Keratinocyte (primary cell): ENCODE data around the gene FAM32A. TPM values are rescaled to one million over a fixed set of nuclear protein-coding genes. Genes with fewer than 3 reads are reported as not detected.

Source experiments
- DNase-seq: peaks from one replicate; pipeline ENCODE4 v3.0.0-alpha.2; 2011; ENCODE audit warnings: low read depth, missing footprints, low spot score
- FAIRE-seq: peaks from 2 replicates; lab custom pipeline; 2011; peaks lifted over from hg19 to GRCh38; lab: Jason Lieb, UNC
- H2AFZ ChIP-seq: 2 replicates; pipeline ENCODE4 v1.6.0; 2012; ENCODE audit warnings: low read length, control low read depth, inconsistent platforms; ENCODE audit not compliant: control insufficient read depth
- H3K27ac ChIP-seq: 2 replicates; pipeline ENCODE4 v1.5.1; 2011; ENCODE audit warnings: low read length; ENCODE audit not compliant: control insufficient read depth, insufficient read depth
- H3K27me3 ChIP-seq: 3 replicates; pipeline ENCODE4 v1.6.0; 2011; ENCODE audit warnings: low read length; ENCODE audit not compliant: control insufficient read depth, insufficient read depth; ENCODE audit errors: extremely low read depth
- H3K36me3 ChIP-seq, 2 experiments: 2 replicates in 1 of 2; 3 replicates in 1 of 2; pipeline ENCODE4 v1.5.1; 2011; ENCODE audit warnings: low read length in 2 of 2, mild to moderate bottlenecking in 1 of 2; ENCODE audit not compliant: control insufficient read depth in 2 of 2, insufficient read depth in 2 of 2; ENCODE audit errors: extremely low read depth in 1 of 2
- H3K4me1 ChIP-seq: 3 replicates; pipeline ENCODE4 v1.5.1; 2011; ENCODE audit warnings: low read length; ENCODE audit not compliant: control insufficient read depth, insufficient read depth; ENCODE audit errors: extremely low read depth
- H3K4me2 ChIP-seq: 3 replicates; pipeline ENCODE4 v1.6.0; 2011; ENCODE audit warnings: low read depth, low read length; ENCODE audit not compliant: control insufficient read depth, insufficient read depth; ENCODE audit errors: extremely low read depth
- H3K4me3 ChIP-seq, 3 experiments: fragments of 200-600 bp in 1 of 3; sonication (generic) in 1 of 3; 2 replicates in 2 of 3; 3 replicates in 1 of 3; pipeline ENCODE4 v1.5.1; 2011 to 2016; ENCODE audit warnings: low read length in 3 of 3, mild to moderate bottlenecking in 3 of 3, control low read depth in 2 of 3, inconsistent platforms in 1 of 3, low read depth in 1 of 3, mixed read lengths in 1 of 3, mixed run types in 1 of 3, moderate library complexity in 1 of 3; ENCODE audit not compliant: control insufficient read depth in 2 of 3, insufficient read depth in 2 of 3; ENCODE audit errors: extremely low read depth in 1 of 3
- H3K79me2 ChIP-seq: 2 replicates; pipeline ENCODE4 v1.6.0; 2012; ENCODE audit warnings: low read length; ENCODE audit not compliant: control insufficient read depth, insufficient read depth
- H3K9ac ChIP-seq: 3 replicates; pipeline ENCODE4 v1.6.0; 2011; ENCODE audit warnings: low read length; ENCODE audit not compliant: control insufficient read depth, insufficient read depth; ENCODE audit errors: extremely low read depth
- H3K9me1 ChIP-seq: 3 replicates; pipeline ENCODE4 v1.6.0; 2011; ENCODE audit warnings: low read length; ENCODE audit not compliant: control insufficient read depth, insufficient read depth; ENCODE audit errors: extremely low read depth
- H3K9me3 ChIP-seq: 2 replicates; pipeline ENCODE4 v1.5.1; 2012; ENCODE audit warnings: low read depth, low read length; ENCODE audit not compliant: control insufficient read depth
- H4K20me1 ChIP-seq: 3 replicates; pipeline ENCODE4 v1.6.0; 2011; ENCODE audit warnings: low read length; ENCODE audit not compliant: control insufficient read depth, insufficient read depth; ENCODE audit errors: extremely low read depth
- CTCF ChIP-seq, 3 experiments: IDR thresholded peaks in 1 of 3; conservative IDR thresholded peaks in 1 of 3; optimal IDR thresholded peaks in 1 of 3; 2 replicates in 2 of 3; 3 replicates in 1 of 3; pipeline versions ENCODE3 to v1.5.1; 2011; ENCODE audit warnings: low read length in 3 of 3, mild to moderate bottlenecking in 3 of 3, moderate library complexity in 2 of 3, control low read depth in 1 of 3, inconsistent platforms in 1 of 3; ENCODE audit not compliant: insufficient read depth in 2 of 3; ENCODE audit errors: extremely low read depth in 1 of 3
- EZH2 ChIP-seq: IDR thresholded peaks from one replicate; pipeline ENCODE4 v1.6.1; 2012; ENCODE audit warnings: inconsistent platforms, mild to moderate bottlenecking, low read length, moderate library complexity
- dilution Hi-C: fragments of 300-500 bp; cut with MboI; formaldehyde crosslinking; loops from one replicate; pipeline ENCODE4 v1.7.0; 2020; ENCODE audit warnings: low sequenced_read_pairs; ENCODE audit not compliant: extremely low pct_ligation_motif_present
- polyA plus RNA-seq, 5 experiments: library from polyadenylated mRNA; depleted of rRNA in 3 of 5; stranded (reverse) in 3 of 5; stranded (forward) in 1 of 5; unstranded in 1 of 5; fragments of >200 nt; gene quantifications; 1 replicate in 1 of 5; 2 replicates in 3 of 5; 3 replicates in 1 of 5; pipeline versions ENCODE4 v1.2.1 to v1.2.3, GENCODE V29; 2011 to 2012; ENCODE audit warnings: missing spikeins in 2 of 5, low read depth in 1 of 5, low replicate concordance in 1 of 5

FAM32A gene
- polyA plus RNA-seq, 1 donor (not counting 4 experiments of a cell fraction or from before 2014, with no cell fraction given), result 105 TPM

- DNase-seq, result no peak
- H3K27me3 ChIP-seq, result no peaks in the 10 kb centered on the region
- FAIRE-seq, result no peak
- H3K4me3 ChIP-seq, result no peak overlapping the region
- no peak overlapping the region for H3K27ac ChIP-seq
- no peak overlapping the region for H2AFZ ChIP-seq
- dilution Hi-C loops, result loop anchor here (25.0 kb wide), 1 partner anchor 159 kb away; no protein-coding TSS in a partner anchor
- H3K9ac ChIP-seq, result no peak overlapping the region
- peaks cover 32% of the 10 kb centered on the region for H3K79me2 ChIP-seq
- peaks cover 2% of the 10 kb centered on the region for H4K20me1 ChIP-seq
- H3K4me1 ChIP-seq, result peaks cover 16% of the 10 kb centered on the region
- TF ChIP-seq CTCF (optimal IDR thresholded peaks at IDR 0.05 in 1 of 3, IDR thresholded peaks at IDR 0.05 in 1 of 3, conservative IDR thresholded peaks at IDR 0.05 in 1 of 3; ENCODE audit: extremely low read depth in 1 of 3, insufficient read depth in 2 of 3, low read length in 3 of 3), result no peak
- no peak for TF ChIP-seq EZH2
- no peaks in the 10 kb centered on the region for H3K9me3 ChIP-seq
- H3K4me2 ChIP-seq, result no peak overlapping the region
- peaks cover 3% of the 10 kb centered on the region for H3K9me1 ChIP-seq
- peaks cover 29 to 31% of the 10 kb centered on the region in 2 experiments for H3K36me3 ChIP-seq
These were observed 18.2 kb downstream of the FAM32A start for GRCh38 chr19:16203256-16204004.

- Histone ChIP-seq H3K79me2 (peaks cover 27% of the 10 kb centered on the region), H3K27ac (no peak overlapping the region), H3K9ac (no peak overlapping the region), H3K27me3 (no peaks in the 10 kb centered on the region), H4K20me1 (peaks cover 2% of the 10 kb centered on the region), H3K9me3 (no peaks in the 10 kb centered on the region), H3K4me2 (no peak overlapping the region), H3K36me3 (peaks cover 31 to 35% of the 10 kb centered on the region in 2 experiments), H3K4me3 (no peak overlapping the region), H3K4me1 (peaks cover 10% of the 10 kb centered on the region), H3K9me1 (peaks cover 3% of the 10 kb centered on the region), H2AFZ (no peak overlapping the region)
- TF ChIP-seq CTCF (optimal IDR thresholded peaks at IDR 0.05 in 1 of 3, IDR thresholded peaks at IDR 0.05 in 1 of 3, conservative IDR thresholded peaks at IDR 0.05 in 1 of 3; ENCODE audit: extremely low read depth in 1 of 3, insufficient read depth in 2 of 3, low read length in 3 of 3), result no peak
- no peak for FAIRE-seq
- dilution Hi-C loops, result loop anchor here (25.0 kb wide), 1 partner anchor 158 kb away; no protein-coding TSS in a partner anchor
- DNase-seq, result no peak
These were observed 18.7 kb downstream of the FAM32A start for GRCh38 chr19:16204005-16204294.
